Rectal smooth muscle tissue (tissue), 1 donor: ENCODE data around the gene GRM8.

Experiments
- H3K27ac ChIP-seq: one replicate; pipeline ENCODE4 v1.7.0; 2013; ENCODE audit warnings: low read depth, low read length, inconsistent platforms
- H3K27me3 ChIP-seq: one replicate; pipeline ENCODE4 v1.7.0; 2013; ENCODE audit warnings: low read length; ENCODE audit not compliant: control insufficient read depth, insufficient read depth
- H3K36me3 ChIP-seq: one replicate; pipeline ENCODE4 v1.7.0; 2013; ENCODE audit warnings: low read length; ENCODE audit not compliant: control insufficient read depth, insufficient read depth
- H3K4me1 ChIP-seq: one replicate; pipeline ENCODE4 v1.7.0; 2013; ENCODE audit warnings: low read length; ENCODE audit not compliant: control insufficient read depth, insufficient read depth
- H3K4me3 ChIP-seq: one replicate; pipeline ENCODE4 v1.7.0; 2013; ENCODE audit warnings: low read length
- H3K9ac ChIP-seq: one replicate; pipeline ENCODE4 v1.7.0; 2013; ENCODE audit warnings: low read length

Gene GRM8

DNA sequence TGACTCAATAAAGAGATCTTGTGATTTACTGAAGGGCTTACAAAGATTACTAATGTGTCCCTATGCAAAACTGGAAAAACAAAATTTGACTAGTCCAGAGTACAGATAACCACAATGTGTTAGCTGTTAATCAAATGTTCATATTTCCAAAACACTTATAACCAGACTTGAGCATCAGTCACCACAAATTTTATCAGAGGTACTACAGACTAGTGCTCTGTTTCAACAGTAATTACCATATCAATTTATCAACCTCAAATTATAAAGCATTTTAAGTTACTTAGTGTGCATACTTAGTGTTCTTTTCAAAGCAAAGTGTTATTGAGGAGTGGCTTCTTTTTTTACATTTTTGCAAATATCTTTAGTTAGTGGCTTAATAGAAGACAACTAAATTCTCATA lies 765.9 kb downstream of the GRM8 start:
- Histone ChIP-seq H3K36me3 (no peaks in the 10 kb centered on the region), H3K4me1 (no peaks in the 10 kb centered on the region), H3K27me3 (no peaks in the 10 kb centered on the region), H3K4me3 (no peak overlapping the region), H3K27ac (no peak overlapping the region), H3K9ac (no peak overlapping the region)

GRCh38 chr7:126485791-126486190 lies 767.0 kb downstream of the GRM8 start:
- H3K4me1 ChIP-seq, result no peaks in the 10 kb centered on the region
- H3K27me3 ChIP-seq, result no peaks in the 10 kb centered on the region
- no peak overlapping the region for H3K4me3 ChIP-seq
- H3K36me3 ChIP-seq, result no peaks in the 10 kb centered on the region
- no peak overlapping the region for H3K27ac ChIP-seq
- H3K9ac ChIP-seq, result no peak overlapping the region

DNA sequence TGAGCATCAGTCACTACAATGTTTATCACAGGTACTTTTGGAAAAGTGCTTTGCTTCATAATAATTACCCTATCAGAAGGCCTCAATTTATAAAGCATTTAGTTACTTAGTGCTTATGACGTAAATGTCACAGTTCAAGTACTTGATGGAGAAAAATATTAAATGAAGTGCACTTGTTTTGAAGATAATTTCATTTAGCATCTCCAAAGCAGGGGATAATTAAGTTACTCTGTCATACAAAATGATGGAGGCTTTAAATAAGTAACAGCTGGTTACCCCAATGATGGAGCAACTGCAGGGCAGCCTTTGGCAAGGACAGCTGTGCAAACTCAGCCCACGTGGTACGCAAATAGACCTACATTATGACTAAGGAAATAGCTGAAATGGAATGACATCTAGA lies 768.8 kb downstream of the GRM8 start:
- Histone ChIP-seq H3K4me3 (no peak overlapping the region), H3K9ac (no peak overlapping the region), H3K27ac (no peak overlapping the region), H3K27me3 (no peaks in the 10 kb centered on the region), H3K36me3 (no peaks in the 10 kb centered on the region), H3K4me1 (no peaks in the 10 kb centered on the region)

DNA sequence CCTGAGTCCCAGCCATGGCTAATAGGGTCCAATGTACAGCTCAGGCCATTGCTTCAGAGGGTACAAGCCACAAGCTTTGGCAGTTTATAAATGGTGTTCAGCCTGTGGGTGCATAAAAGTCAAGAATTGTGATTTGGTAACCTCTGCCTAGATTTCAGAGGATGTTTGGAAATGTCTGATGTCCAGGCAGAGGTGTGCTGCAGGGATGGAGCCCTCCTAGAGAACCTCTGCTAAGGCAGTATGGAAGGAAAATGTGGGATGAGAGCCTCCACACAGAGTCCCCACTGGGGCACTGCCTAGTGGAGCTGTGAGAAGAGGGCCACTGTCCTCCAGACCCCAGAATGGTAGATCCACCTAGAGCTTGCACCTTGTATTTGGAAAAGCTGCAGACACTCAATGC lies 779.9 kb downstream of the GRM8 start:
- Histone ChIP-seq H3K27ac (no peak overlapping the region), H3K4me3 (no peak overlapping the region), H3K36me3 (no peaks in the 10 kb centered on the region), H3K27me3 (no peaks in the 10 kb centered on the region), H3K9ac (no peak overlapping the region), H3K4me1 (no peaks in the 10 kb centered on the region)

DNA sequence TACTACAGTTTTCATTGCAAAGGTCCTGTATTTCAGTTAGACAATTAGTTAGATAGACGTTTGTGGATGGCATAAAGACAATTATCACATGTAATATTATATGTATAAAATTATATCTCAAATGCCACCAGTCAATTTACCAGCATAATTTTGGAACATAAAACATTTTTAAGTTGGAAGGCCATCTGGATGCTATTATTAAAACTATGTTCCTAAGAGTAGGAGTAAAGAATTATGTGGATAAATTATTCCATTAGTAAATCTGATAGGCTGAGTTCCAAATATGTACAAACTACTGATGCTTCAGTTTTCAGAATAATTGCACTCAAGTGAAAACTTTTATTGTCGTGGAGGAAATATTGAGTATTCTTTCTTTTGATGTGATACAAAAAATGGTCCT lies 790.3 kb downstream of the GRM8 start:
- Histone ChIP-seq H3K4me1 (no peaks in the 10 kb centered on the region), H3K36me3 (no peaks in the 10 kb centered on the region), H3K27me3 (no peaks in the 10 kb centered on the region), H3K9ac (no peak overlapping the region), H3K27ac (no peak overlapping the region), H3K4me3 (no peak overlapping the region)

DNA sequence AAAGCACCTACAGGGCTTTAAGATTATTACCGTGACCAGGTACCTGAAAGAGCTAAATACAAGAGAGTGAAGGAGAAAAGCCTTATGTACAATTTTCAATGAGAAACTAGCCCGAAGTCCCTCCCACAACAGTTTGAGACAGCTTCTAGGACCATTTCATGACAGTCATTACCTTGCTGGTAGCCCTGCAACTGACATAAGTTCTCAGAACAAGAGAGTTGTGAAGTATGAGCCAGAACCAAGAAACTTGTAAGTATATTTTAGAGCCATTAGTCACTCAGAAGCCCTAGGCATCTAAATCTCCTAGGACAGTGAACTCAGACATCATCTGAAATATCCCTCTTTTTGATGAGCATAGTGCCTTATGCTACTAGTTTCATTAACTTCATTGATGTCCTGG lies 792.1 kb downstream of the GRM8 start:
- Histone ChIP-seq H3K36me3 (no peaks in the 10 kb centered on the region), H3K4me3 (no peak overlapping the region), H3K9ac (no peak overlapping the region), H3K4me1 (no peaks in the 10 kb centered on the region), H3K27ac (no peak overlapping the region), H3K27me3 (no peaks in the 10 kb centered on the region)

GRCh38 chr7:126453104-126453503 lies 799.6 kb downstream of the GRM8 start:
- H3K4me3 ChIP-seq, result no peak overlapping the region
- no peaks in the 10 kb centered on the region for H3K27me3 ChIP-seq
- H3K9ac ChIP-seq, result no peak overlapping the region
- H3K4me1 ChIP-seq, result no peaks in the 10 kb centered on the region
- H3K27ac ChIP-seq, result no peak overlapping the region
- no peaks in the 10 kb centered on the region for H3K36me3 ChIP-seq

- Histone ChIP-seq H3K36me3 (no peaks in the 10 kb centered on the region), H3K4me1 (no peaks in the 10 kb centered on the region), H3K9ac (no peak overlapping the region), H3K4me3 (no peak overlapping the region), H3K27ac (no peak overlapping the region), H3K27me3 (no peaks in the 10 kb centered on the region)
These were observed 802.5 kb downstream of the GRM8 start for GRCh38 chr7:126450269-126450671.

GRCh38 chr7:126449611-126450268 lies 803.0 kb downstream of the GRM8 start:
- no peaks in the 10 kb centered on the region for H3K4me1 ChIP-seq
- H3K36me3 ChIP-seq, result no peaks in the 10 kb centered on the region
- H3K27me3 ChIP-seq, result no peaks in the 10 kb centered on the region
- H3K27ac ChIP-seq, result no peak overlapping the region
- no peak overlapping the region for H3K9ac ChIP-seq
- no peak overlapping the region for H3K4me3 ChIP-seq

- H3K27ac ChIP-seq, result no peak overlapping the region
- H3K36me3 ChIP-seq, result no peaks in the 10 kb centered on the region
- no peak overlapping the region for H3K9ac ChIP-seq
- no peaks in the 10 kb centered on the region for H3K27me3 ChIP-seq
- no peak overlapping the region for H3K4me3 ChIP-seq
- no peaks in the 10 kb centered on the region for H3K4me1 ChIP-seq
These were observed 804.8 kb downstream of the GRM8 start for GRCh38 chr7:126447984-126448383.

GRCh38 chr7:126445991-126446390 lies 806.8 kb downstream of the GRM8 start:
- Histone ChIP-seq H3K9ac (no peak overlapping the region), H3K27ac (no peak overlapping the region), H3K4me1 (no peaks in the 10 kb centered on the region), H3K36me3 (no peaks in the 10 kb centered on the region), H3K4me3 (no peak overlapping the region), H3K27me3 (no peaks in the 10 kb centered on the region)

- Histone ChIP-seq H3K9ac (no peak overlapping the region), H3K4me1 (no peaks in the 10 kb centered on the region), H3K27ac (no peak overlapping the region), H3K4me3 (no peak overlapping the region), H3K36me3 (no peaks in the 10 kb centered on the region), H3K27me3 (no peaks in the 10 kb centered on the region)
These were observed 808.8 kb downstream of the GRM8 start for GRCh38 chr7:126443951-126444350.

DNA sequence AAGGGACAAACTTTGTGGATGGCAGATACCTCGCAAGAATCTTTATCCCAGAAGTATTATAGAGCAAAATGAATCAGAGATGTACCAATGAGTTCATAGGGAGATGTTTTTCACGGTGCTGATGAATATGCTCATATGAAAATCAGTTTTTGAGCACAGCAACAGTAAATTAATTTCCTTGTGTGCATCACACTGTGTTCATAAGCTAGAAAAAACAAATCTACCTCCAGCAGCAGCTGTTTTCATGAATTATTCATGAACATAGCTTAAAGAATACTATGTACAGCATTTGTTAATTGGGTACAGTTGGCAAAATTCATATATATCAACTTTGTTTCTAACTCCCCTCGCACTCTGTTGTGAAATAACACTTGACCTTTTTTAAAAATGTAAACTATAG lies 809.8 kb downstream of the GRM8 start:
- Histone ChIP-seq H3K9ac (no peak overlapping the region), H3K27ac (no peak overlapping the region), H3K27me3 (no peaks in the 10 kb centered on the region), H3K4me1 (no peaks in the 10 kb centered on the region), H3K4me3 (no peak overlapping the region), H3K36me3 (no peaks in the 10 kb centered on the region)
